VCaP (cell line): ENCODE data around the gene TRO.
A peak's percentile ranks its signal among the peaks of the same experiment; 100 is the strongest.

Experiments
- H3K27ac ChIP-seq: fragments of 450-650 bp; 2 replicates; pipeline ENCODE4 v1.5.1; 2017
- TF ChIP-seq, protein P1 (sequence below): fragments of 450-650 bp; conservative IDR thresholded peaks from 2 replicates; pipeline ENCODE4 v1.5.1; 2017; ENCODE audit warnings: mild to moderate bottlenecking, moderate library complexity

The TRO gene

DNA sequence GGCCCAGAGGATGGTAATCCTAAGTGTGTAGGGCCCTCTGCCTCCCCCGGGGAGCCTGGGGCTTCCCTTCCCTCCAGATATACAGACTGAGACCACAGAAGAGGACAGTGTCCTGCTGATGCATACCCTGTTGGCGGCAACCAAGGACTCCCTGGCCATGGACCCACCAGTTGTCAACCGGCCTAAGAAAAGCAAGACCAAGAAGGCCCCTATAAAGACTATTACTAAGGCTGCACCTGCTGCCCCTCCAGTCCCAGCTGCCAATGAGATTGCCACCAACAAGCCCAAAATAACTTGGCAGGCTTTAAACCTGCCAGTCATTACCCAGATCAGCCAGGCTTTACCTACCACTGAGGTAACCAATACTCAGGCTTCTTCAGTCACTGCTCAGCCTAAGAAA lies 1.9 kb downstream of the TRO start:
- no peak overlapping the region for H3K27ac ChIP-seq
- TF ChIP-seq, protein P1, sequence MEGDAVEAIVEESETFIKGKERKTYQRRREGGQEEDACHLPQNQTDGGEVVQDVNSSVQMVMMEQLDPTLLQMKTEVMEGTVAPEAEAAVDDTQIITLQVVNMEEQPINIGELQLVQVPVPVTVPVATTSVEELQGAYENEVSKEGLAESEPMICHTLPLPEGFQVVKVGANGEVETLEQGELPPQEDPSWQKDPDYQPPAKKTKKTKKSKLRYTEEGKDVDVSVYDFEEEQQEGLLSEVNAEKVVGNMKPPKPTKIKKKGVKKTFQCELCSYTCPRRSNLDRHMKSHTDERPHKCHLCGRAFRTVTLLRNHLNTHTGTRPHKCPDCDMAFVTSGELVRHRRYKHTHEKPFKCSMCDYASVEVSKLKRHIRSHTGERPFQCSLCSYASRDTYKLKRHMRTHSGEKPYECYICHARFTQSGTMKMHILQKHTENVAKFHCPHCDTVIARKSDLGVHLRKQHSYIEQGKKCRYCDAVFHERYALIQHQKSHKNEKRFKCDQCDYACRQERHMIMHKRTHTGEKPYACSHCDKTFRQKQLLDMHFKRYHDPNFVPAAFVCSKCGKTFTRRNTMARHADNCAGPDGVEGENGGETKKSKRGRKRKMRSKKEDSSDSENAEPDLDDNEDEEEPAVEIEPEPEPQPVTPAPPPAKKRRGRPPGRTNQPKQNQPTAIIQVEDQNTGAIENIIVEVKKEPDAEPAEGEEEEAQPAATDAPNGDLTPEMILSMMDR = no peak

GRCh38 chrX:54923376-54923775 lies 2.8 kb downstream of the TRO start:
- no peak overlapping the region for H3K27ac ChIP-seq
- TF ChIP-seq, protein P1 = no peak

DNA sequence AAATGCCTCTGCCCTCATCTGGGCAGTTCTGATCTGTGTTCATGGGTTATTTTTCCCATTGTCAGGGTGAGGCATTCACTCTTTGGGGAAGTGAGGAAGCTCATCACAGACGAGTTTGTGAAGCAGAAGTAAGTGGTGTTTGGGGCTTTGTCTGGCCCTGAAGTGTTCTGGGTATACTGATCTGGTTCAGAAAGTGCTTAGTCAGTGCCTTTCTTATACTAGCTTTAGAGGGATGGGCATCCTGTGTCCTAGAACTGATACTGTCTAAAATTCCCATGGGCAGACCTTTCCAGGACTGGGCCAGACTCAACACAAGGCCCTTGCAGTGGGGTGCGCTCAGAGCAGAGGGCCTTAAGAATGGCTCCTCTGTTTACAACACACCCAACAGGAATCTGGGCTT lies 6.4 kb downstream of the TRO start:
- TF ChIP-seq, protein P1 = no peak
- no peak overlapping the region for H3K27ac ChIP-seq

DNA sequence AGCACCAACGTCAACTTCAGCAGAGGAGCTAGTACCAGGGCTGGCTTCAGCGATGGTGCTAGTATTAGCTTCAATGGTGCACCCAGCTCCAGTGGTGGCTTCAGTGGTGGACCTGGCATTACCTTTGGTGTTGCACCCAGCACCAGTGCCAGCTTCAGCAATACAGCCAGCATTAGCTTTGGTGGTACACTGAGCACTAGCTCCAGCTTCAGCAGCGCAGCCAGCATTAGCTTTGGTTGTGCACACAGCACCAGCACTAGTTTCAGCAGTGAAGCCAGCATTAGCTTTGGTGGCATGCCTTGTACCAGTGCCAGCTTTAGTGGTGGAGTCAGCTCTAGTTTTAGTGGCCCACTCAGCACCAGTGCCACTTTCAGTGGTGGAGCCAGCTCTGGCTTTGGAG lies 8.3 kb downstream of the TRO start:
- TF ChIP-seq, protein P1 = no peak
- H3K27ac ChIP-seq = no peak overlapping the region

DNA sequence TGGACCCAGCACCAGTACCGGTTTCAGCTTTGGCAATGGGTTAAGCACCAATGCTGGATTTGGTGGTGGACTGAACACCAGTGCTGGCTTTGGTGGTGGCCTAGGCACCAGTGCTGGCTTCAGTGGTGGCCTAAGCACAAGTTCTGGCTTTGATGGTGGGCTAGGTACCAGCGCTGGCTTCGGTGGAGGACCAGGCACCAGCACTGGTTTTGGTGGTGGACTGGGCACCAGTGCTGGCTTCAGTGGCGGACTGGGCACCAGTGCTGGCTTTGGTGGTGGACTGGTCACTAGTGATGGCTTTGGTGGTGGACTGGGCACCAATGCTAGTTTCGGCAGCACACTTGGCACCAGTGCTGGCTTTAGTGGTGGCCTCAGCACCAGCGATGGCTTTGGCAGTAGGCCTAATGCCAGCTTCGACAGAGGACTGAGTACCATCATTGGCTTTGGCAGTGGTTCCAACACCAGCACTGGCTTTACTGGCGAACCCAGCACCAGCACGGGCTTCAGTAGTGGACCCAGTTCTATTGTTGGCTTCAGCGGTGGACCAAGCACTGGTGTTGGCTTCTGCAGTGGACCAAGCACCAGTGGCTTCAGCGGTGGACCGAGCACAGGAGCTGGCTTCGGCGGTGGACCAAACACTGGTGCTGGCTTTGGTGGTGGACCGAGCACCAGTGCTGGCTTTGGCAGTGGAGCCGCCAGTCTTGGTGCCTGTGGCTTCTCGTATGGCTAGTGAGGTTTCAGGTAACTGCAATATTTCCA lies 9.8 kb downstream of the TRO start:
- TF ChIP-seq, protein P1 = no peak
- peak overlapping the region; percentile 90 for H3K27ac ChIP-seq

- H3K27ac ChIP-seq = peak overlapping the region; percentile 90
- TF ChIP-seq, protein P1 = no peak
Measured at GRCh38 chrX:54931107-54931506, 10.5 kb downstream of the TRO start.

DNA sequence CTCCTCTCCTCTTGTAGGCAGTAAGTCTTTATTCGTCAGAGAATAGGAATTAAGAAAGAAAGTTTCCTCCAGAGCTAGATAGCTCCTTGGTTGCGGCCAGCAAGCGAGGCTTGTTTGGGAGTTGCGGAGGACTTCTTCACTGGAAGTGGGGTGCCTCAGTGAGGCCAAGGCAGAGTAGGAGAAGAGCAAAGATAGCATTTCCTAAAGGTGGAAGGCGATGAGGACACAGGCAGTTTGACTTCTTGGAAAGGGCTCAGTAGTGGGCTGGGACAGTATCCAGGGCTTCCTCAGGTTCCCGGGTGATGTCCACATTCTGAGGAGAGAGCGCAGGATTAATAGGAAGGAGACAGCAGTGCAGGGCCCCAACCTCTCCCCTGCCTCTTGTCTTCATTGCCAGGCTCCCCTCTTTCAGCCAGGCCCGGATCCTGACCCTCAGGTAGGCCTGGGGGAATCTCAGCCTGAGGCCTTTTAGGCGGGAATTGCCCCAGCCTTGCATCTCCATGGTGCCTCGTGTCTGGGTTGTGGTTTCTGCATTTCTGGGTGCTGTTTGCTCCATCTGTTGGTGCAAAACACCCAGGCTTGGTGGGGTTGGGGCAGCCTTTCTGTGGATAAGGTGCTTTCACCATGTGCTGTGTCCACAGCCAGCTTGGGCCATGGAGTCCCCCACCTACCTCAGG lies 12.7 kb downstream of the TRO start:
- no peak overlapping the region for H3K27ac ChIP-seq
- TF ChIP-seq, protein P1 = no peak
